Esophagus muscularis mucosa (tissue), 4 donors: ENCODE data around the gene TMEM134. TPM values are rescaled to one million over a fixed set of nuclear protein-coding genes. Genes with fewer than 3 reads are reported as not detected.
"Not testable (repeated sequence)": the region's sequence is repeated elsewhere in the genome, so short reads cannot be mapped to it uniquely, and the experiment has no call there.

Experiments
- DNase-seq: peaks from one replicate; pipeline ENCODE4 v3.0.0-alpha.2; 2017; ENCODE audit errors: extremely low spot score
- H3K27ac ChIP-seq, 4 donors: fragments of 200-600 bp; sonication (generic); replicated peaks in 1 of 4; 1 replicate in 3 of 4; 2 replicates in 1 of 4; pipeline ENCODE4 v1.5.1; 2016 to 2019; ENCODE audit warnings: mild to moderate bottlenecking in 1 of 4
- H3K27me3 ChIP-seq, 4 donors: fragments of 200-600 bp; sonication (generic); one replicate each; pipeline versions ENCODE4 v1.5.1 to v1.6.0; 2016 to 2019
- H3K36me3 ChIP-seq, 4 donors: fragments of 200-600 bp; sonication (generic); one replicate each; pipeline ENCODE4 v1.5.1; 2016 to 2019
- H3K4me1 ChIP-seq, 4 donors: fragments of 200-600 bp; sonication (generic); one replicate each; pipeline ENCODE4 v1.5.1; 2016 to 2019
- H3K4me3 ChIP-seq, 4 donors: fragments of 200-600 bp; sonication (generic); 1 replicate in 2 of 4; 2 replicates in 2 of 4; pipeline ENCODE4 v1.5.1; 2016 to 2019; ENCODE audit warnings: mild to moderate bottlenecking in 4 of 4, moderate library complexity in 1 of 4
- H3K9me3 ChIP-seq, 4 donors: fragments of 200-600 bp; sonication (generic); 1 replicate in 3 of 4; 2 replicates in 1 of 4; pipeline ENCODE4 v1.5.1; 2016 to 2019
- EP300 ChIP-seq: sonication (generic); formaldehyde crosslinking; IDR thresholded peaks from one replicate; pipeline ENCODE4 v1.6.1; 2017; ENCODE audit warnings: antibody characterized with exemption
- POLR2A ChIP-seq: fragments of 450-650 bp; IDR thresholded peaks from one replicate; pipeline ENCODE4 v1.6.1; 2017; ENCODE audit warnings: antibody characterized with exemption, moderate library complexity, mild to moderate bottlenecking, low read depth
- POLR2AphosphoS5 ChIP-seq, 2 donors: sonication (generic); formaldehyde crosslinking; IDR thresholded peaks; one replicate each; pipeline ENCODE4 v1.6.1; 2017; ENCODE audit warnings: antibody characterized with exemption in 2 of 2
- WGBS: methylation state at CpG from one replicate; pipeline ENCODE4 v1.1.5; 2018; 5-methylcytosine and 5-hydroxymethylcytosine counted together
- intact Hi-C: fragments of 100-400 bp; cut with DNase I; formaldehyde crosslinking; loops from one replicate; pipeline ENCODE4 v1.15.1; 2023
- total RNA-seq, 4 donors: library from RNA; depleted of rRNA; stranded (reverse); fragments of >200 nt; gene quantifications; one replicate each; pipeline versions ENCODE4 v1.1.0 to v1.2.1, GENCODE V29; 2016
- TF ChIP-seq, protein P1 (sequence below), 3 experiments: fragments of 200-600 bp in 2 of 3; fragments of 450-650 bp in 1 of 3; sonication (generic) in 2 of 3; IDR thresholded peaks; one replicate each; pipeline ENCODE4 v1.5.1; 2017 to 2019; ENCODE audit warnings: antibody characterized with exemption in 3 of 3, mild to moderate bottlenecking in 2 of 3, moderate library complexity in 1 of 3

Gene TMEM134
- total RNA-seq, 4 donors from 2014 or later = 36.1 to 48.7 (median 46.2) TPM

GRCh38 chr11:67466367-67466766 is 2.7 kb downstream of the TMEM134 start:
- peaks cover 30 to 60% (median 54%) of the 10 kb centered on the region in 4 donors for H3K4me1 ChIP-seq
- H3K27ac ChIP-seq = peak overlapping the region in 3 of 4 donors; percentile 86 to 94 (median 87)
- 82% methylated on average over 4 of the region's 5 CpGs for WGBS

DNA sequence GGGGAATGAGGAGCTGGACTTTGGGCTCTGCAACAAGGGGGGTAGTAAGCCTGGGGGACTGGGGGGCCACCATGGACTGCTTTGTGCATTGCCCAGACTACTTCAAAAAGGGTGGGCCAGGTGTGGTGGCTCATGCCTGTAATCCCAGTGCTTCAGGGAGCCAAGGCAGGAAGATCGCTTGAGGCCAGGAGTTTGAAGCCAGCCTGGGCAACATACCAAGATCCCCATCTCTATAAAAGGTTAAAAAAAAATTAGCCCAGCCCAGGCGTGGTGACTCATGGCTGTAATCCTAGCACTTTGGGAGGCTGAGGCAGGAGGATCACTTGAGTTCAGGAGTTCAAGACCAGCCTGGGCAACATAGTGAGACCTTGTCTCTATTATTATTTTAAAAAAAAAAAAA is 3.5 kb downstream of the TMEM134 start:
- H3K36me3 ChIP-seq, H3K27me3 ChIP-seq, H3K9me3 ChIP-seq, DNase-seq: not testable (repeated sequence)
- WGBS = no CpG with 5 or more reads among the region's 2 CpGs
- intact Hi-C loops = loop anchor here (5.0 kb wide), 1 partner anchor 63 kb away; the partner anchor contains the start of genes PPP1CA and TBC1D10C
- Histone ChIP-seq H3K4me3 (peak overlapping the region in 1 of 4 donors; percentile 76), H3K4me1 (peaks cover 30 to 60% (median 54%) of the 10 kb centered on the region in 4 donors), H3K27ac (peak overlapping the region; percentile 86 to 94 (median 90))

More at GRCh38 chr11:67466367-67466766, 2.7 kb downstream of the TMEM134 start:
- no peaks in the 10 kb centered on the region for H3K27me3 ChIP-seq
- no peak for DNase-seq
- no peak overlapping the region for H3K4me3 ChIP-seq
- H3K9me3 ChIP-seq = no peaks in the 10 kb centered on the region
- intact Hi-C loops = loop anchor here (5.0 kb wide), 1 partner anchor 64 kb away; the partner anchor contains the start of genes PPP1CA and TBC1D10C
- TF ChIP-seq POLR2A (no peak), EP300 (no peak), POLR2AphosphoS5 (IDR thresholded peaks at IDR 0.05) (no peak)
- TF ChIP-seq, protein P1, sequence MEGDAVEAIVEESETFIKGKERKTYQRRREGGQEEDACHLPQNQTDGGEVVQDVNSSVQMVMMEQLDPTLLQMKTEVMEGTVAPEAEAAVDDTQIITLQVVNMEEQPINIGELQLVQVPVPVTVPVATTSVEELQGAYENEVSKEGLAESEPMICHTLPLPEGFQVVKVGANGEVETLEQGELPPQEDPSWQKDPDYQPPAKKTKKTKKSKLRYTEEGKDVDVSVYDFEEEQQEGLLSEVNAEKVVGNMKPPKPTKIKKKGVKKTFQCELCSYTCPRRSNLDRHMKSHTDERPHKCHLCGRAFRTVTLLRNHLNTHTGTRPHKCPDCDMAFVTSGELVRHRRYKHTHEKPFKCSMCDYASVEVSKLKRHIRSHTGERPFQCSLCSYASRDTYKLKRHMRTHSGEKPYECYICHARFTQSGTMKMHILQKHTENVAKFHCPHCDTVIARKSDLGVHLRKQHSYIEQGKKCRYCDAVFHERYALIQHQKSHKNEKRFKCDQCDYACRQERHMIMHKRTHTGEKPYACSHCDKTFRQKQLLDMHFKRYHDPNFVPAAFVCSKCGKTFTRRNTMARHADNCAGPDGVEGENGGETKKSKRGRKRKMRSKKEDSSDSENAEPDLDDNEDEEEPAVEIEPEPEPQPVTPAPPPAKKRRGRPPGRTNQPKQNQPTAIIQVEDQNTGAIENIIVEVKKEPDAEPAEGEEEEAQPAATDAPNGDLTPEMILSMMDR (IDR thresholded peaks at IDR 0.05) = no peak
- H3K36me3 ChIP-seq = no peaks in the 10 kb centered on the region

DNA sequence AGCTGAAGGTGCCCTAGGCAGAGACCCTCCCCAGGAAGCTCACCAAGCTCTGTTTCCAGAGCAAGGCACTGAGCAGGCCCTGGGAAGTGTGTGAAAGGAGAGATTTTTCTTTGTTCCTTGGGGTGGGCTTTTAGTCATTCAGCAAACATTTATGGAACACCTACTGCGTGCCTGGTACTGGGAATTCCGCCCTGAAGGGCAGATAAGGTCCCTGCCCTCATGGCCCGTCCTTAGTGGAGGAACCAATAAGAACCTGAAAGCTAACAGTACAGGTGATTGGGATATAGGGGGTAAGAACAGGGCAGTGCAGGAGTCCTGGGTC is 3.9 kb downstream of the TMEM134 start:
- no peaks in the 10 kb centered on the region for H3K36me3 ChIP-seq
- H3K27ac ChIP-seq = peak overlapping the region; percentile 86 to 94 (median 90)
- 74% methylated on average over 3 of the region's 3 CpGs for WGBS
- peak overlapping the region; percentile 56 to 76 (median 70) for H3K4me3 ChIP-seq
- intact Hi-C loops = loop anchor here (5.0 kb wide), 1 partner anchor 63 kb away; the partner anchor contains the start of genes PPP1CA and TBC1D10C
- no peak for DNase-seq
- no peaks in the 10 kb centered on the region for H3K9me3 ChIP-seq
- peaks cover 30 to 60% (median 54%) of the 10 kb centered on the region in 4 donors for H3K4me1 ChIP-seq
- TF ChIP-seq EP300 = no peak
- no peak for TF ChIP-seq POLR2A
- TF ChIP-seq, protein P1 (IDR thresholded peaks at IDR 0.05) = no peak
- TF ChIP-seq POLR2AphosphoS5 (IDR thresholded peaks at IDR 0.05) = no peak
- H3K27me3 ChIP-seq = no peaks in the 10 kb centered on the region

GRCh38 chr11:67464411-67465188 is 4.5 kb downstream of the TMEM134 start:
- DNase-seq = peak; percentile 97
- H3K4me3 ChIP-seq = peak overlapping the region; percentile 56 to 76 (median 70)
- H3K27ac ChIP-seq = peak overlapping the region; percentile 86 to 94 (median 90)
- H3K36me3 ChIP-seq = no peaks in the 10 kb centered on the region
- intact Hi-C loops = loop anchor here (5.0 kb wide), 1 partner anchor 62 kb away; the partner anchor contains the start of genes PPP1CA and TBC1D10C
- no peaks in the 10 kb centered on the region for H3K27me3 ChIP-seq
- TF ChIP-seq, protein P1 (IDR thresholded peaks at IDR 0.05) = peak in 1 of 3 experiments; percentile 1
- TF ChIP-seq POLR2AphosphoS5 (IDR thresholded peaks at IDR 0.05) = peak; percentile 62 to 68
- TF ChIP-seq POLR2A = no peak
- WGBS = 21% methylated on average over 20 of the region's 56 CpGs
- H3K9me3 ChIP-seq = no peaks in the 10 kb centered on the region
- peaks cover 30 to 55% (median 49%) of the 10 kb centered on the region in 4 donors for H3K4me1 ChIP-seq

DNA sequence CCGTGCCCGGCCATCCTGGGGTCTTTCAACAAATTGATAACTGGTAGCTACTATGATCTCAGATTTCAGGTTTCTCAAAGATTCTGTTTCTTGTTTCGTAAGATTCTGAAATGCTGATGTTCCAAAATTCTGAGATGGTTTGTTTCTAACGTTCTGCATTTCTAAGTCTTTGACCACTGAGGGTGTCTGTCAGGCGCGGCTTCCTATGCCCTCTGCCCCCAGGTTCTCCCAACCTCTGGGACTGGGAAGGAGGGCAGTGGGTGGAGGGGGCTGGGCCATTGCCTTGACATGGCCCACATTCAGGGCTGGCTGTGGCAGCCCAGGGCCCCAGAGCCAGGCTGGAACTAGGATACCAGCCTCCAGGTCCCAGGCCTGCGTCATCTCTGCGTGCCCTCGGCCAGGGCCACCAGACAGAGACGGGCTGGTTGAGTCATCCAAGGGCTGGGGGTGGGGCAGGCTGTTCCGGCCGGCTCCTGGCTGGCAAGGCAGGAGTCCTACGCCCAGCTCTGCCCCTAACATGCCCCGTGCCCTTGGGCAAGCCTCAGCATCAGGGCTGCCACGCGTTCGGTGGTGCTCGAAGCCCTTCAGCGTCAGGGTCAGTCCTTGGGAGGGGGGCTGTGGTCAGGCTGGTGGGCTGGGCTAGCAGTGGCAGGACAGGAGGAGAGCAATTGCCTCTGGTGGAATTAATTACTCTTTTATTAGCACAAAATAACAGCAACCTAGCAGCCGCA is 5.2 kb downstream of the TMEM134 start:
- H3K36me3 ChIP-seq = no peaks in the 10 kb centered on the region
- TF ChIP-seq POLR2AphosphoS5 (IDR thresholded peaks at IDR 0.05) (peak; percentile 37 to 41), POLR2A (no peak), EP300 (no peak)
- TF ChIP-seq, protein P1 (IDR thresholded peaks at IDR 0.05) = no peak
- H3K4me3 ChIP-seq = peak overlapping the region; percentile 56 to 76 (median 70)
- H3K9me3 ChIP-seq = no peaks in the 10 kb centered on the region
- H3K4me1 ChIP-seq = peaks cover 30 to 52% (median 46%) of the 10 kb centered on the region in 4 donors
- no peaks in the 10 kb centered on the region for H3K27me3 ChIP-seq
- no peak for DNase-seq
- intact Hi-C loops = no loop called here
- peak overlapping the region; percentile 86 to 94 (median 90) for H3K27ac ChIP-seq
- 77% methylated on average over 20 of the region's 20 CpGs for WGBS
